Stimulated activated CD8-positive, alpha-beta memory T cell treated with anti-CD3 and anti-CD28 coated beads, Interleukin-7, amount 100 ng/mL, for 48 hours (primary cell): ENCODE data around the gene PCDH9.
"Not testable (repeated sequence)": the region's sequence is repeated elsewhere in the genome, so short reads cannot be mapped to it uniquely, and the experiment has no call there.

ENCODE experiments used
- DNase-seq, 2 donors: peaks; one replicate each; pipeline ENCODE4 v3.0.0-alpha.2; 2020; ENCODE audit warnings: low read depth in 1 of 2; ENCODE audit errors: extremely low read depth in 1 of 2

PCDH9 gene

DNA sequence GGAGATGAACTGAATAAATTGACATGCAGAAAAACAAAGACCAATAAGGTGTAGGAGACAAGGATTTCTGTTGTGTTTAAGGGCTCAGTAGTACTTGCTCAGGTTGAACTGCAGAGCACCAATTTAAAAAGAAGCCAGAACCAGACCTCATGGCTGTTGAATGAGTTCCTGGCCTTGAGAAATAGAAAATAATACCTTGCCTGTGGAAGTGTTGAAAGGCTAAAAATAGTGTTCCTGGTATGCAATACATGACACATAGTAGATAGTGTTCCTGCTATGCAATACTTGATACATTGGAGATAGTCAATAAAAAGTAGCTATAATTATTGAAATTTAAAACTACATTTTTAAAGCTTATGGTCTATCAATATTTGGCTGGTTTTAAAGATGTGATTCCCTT, 595.8 kb downstream of the PCDH9 start:
- no peak for DNase-seq

DNA sequence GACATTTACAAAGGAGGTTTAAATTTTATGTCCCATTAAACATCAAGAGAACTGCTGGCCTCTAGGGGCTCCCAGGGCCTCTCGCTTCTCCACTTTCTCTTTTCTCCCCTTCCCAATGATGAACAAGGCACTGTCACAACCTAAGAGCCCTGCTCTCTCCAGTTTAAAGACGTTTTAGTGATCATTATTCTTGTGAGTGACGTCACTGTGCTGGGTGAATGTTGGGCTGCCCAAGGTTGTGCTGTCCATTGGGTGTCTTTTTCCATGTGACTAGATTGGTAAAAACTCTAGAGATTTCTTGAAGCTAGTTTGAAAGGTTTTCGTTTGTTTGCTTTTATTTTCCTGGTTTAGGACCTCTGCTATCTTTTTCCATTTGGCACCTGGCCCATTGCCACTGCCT, 602.6 kb downstream of the PCDH9 start:
- DNase-seq = no peak

DNA sequence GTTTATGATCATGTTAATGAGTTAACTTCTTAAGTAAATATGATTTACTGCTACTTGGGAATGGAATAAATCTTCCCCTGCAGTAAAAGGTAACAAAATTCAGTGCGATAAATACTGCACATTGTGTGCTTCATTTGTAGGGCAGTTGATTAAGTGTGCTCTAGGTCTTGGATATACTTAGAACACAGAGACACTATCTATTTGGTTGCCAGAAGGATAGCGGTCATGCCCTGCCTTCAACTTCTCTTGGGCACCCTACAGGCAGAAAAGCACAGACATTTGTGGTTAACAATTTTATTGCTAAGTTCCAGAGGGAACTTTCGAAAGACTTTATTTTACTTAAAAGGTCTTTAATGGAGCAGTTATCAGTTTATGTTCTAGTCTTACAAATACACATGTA, 605.8 kb downstream of the PCDH9 start:
- DNase-seq = no peak

DNA sequence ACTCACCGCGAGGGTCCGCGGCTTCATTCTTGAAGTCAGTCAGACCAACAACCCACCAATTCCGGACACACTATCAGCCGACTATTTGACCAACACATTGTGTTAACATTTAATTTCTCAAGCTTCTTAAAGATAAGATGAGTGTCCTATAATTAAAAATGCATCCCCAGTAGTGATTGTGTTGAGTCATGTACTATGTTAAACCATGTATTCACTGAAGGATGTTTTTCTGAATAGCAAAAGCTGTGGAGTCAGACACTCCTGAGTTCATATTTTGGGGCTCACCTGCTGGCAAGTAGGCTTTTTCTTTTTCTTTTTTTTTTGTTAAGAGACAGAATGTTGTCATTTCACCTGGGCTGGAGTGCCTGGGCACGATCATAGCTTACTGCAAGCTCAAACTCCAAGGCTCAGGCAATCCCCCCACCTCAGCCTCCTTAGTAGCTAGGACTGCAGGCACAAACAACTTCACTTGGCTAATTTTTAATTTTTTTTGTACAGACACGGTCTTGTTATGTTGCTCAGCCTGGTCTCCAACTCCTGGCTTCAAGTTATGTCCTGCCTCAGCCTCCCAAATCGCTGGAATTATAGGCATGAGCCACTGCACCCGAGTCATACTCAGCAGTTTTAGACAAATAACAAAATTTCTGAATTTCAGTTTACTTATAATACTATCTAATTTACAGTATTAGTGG, 606.9 kb downstream of the PCDH9 start:
- no peak for DNase-seq

DNA sequence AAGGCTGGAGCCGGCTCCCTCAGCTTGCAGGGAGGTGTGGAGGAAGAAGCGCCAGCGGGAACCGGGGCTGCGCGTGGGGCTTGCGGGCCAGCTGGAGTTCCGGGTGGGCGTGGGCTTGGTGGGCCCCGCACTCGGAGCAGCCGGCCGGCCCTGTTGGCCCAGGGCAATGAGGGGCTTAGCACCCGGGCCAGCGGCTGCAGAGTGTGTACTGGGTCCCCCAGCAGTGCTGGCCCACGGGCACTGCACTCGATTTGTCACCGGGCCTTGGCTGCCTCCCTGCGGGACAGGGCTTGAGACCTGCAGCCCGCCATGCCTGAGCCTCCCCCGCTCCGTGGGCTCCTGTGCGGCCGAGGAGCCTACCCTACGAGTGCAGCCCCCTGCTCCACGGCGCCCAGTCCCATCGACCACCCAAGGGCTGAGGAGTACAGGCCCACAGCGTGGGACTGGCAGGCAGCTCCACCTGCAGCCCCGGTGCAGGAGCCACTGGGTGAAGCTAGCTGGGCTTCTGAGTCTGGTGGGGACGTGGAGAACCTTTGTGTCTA, 608.2 kb downstream of the PCDH9 start:
- DNase-seq = not testable (repeated sequence)

DNA sequence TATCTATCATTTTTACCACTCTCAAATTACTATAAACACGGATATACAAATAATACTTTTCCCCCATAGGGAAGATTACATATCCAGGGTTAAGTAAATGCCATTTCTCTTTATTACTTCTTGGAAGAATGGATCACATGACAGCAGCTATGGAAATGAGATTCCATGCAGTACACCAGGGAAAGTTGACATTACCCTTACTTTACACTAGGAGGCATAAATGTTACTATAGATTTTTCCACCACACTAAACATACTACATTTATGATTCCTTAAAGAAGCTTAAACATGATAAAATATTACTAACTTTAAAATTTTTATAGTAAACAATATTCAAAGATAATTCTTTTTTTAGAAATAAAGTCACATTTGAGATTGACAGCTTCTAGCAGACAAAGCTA, 611.4 kb downstream of the PCDH9 start:
- DNase-seq = no peak

DNA sequence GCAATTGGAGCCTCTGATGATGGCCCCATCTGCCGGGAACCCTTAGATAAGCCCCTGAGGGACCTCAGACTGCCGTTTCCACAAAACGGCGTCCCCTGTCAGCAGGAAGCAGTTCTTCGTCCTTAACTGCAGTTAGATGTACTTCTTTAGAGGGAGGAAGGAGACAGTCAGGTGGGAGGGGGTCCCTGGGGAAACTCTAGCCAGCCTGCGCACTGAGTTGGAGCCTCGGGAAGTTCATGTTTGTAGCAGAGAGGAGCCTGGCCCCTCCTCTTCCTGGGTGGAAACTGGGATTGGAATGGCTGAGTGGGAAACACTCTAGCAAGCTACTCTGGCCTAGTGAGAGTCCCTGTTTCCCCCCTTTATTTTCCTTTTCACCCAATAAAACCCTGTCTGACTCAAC, 612.4 kb downstream of the PCDH9 start:
- no peak for DNase-seq

DNA sequence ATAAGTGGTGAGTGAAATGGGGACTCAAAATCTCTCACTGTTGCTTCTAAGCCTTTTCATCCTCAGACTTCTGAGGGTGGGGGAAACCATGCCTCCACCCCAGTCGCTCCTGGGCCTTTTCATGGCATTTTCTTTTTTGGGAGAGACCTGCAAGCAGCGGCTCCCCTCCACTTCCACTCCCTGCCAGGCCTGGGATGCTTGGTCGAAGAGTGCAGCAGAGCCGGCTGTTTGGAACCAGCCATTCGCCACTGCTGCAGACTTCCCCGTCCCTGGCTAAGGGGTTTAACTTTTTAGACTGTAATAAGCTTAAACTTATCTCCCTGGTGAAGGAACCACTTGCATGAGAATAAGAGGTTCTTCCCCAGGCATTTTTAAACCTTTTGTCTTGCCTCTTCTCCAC, 617.2 kb downstream of the PCDH9 start:
- no peak for DNase-seq

DNA sequence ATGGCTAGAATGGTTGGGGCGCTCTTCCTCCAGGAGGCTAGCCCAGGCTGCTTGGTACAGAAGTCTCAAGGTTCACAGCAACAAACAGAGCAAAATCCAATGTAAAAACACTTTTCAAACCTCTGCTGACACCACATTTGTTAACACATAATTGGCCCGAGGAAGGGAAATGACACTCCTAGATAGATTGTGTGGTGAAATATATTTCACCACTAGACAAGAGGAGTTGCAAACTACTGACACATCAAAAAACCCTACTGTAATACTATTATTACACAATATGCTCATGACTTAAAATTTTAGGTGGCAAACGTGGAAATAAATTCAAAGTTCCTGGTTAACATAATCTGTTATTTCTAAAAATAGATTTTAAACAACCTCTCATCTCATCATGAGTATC, 643.6 kb downstream of the PCDH9 start:
- no peak for DNase-seq

DNA sequence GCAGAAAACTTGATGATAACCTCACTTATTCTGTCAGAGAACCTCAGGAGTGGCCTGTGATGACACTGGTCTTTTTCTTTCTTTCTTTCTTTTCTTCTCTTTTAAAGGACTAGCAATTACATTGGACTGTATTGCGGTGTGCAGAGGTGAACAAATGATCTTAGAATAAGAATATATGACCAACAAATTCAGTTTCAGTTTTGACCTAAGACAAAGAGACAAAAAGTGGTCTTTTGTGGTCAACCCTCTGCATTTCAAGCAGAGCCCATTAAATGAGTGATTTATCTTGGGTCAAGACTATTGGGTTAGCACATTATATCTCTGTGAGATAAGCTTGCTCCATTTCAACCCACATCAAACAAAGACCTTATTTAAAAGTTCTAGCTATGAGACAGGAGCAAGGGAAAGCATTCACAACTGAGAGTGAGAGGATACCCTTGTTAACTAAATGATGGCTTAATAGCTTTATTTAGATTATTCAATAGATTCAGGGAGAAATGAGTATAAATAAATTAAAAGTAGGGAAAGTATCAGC, 644.4 kb downstream of the PCDH9 start:
- DNase-seq = no peak

DNA sequence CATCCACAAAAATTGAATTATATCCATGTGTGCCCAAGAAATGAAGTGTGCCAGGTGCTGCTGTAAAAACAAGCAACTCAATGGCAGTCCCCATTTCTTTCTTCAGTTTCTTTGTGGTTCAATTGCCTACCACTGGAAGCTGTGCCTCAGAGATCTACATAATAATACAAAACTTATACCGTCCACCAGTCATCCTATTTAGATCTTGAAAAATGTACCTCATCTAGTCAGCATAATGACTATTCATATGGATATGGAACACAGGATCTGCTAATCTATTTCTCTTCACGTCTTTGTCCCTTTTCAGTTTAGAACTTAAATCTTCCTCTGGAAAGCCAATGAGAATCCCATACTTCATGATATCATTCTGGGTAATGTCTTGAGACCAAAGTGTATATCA, 648.5 kb downstream of the PCDH9 start:
- DNase-seq = no peak

DNA sequence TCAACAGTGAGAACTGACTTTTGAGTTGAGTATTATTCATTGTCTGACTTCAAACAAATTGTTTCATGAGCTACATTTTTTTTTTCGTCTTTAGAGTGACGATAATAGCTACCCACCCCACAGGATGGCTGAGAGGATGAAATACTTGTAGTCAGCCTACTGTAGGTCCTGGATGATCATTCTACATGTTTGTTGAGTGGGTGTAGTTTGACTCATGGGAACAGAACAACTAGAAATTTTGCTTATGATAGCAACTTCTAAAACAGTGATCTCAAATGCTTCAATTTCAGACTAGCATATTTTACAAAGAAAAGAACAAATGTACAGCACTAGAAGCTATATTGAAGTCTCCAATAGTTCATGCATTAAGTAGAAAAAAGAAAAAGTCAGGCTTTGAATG, 651.8 kb downstream of the PCDH9 start:
- DNase-seq = no peak

DNA sequence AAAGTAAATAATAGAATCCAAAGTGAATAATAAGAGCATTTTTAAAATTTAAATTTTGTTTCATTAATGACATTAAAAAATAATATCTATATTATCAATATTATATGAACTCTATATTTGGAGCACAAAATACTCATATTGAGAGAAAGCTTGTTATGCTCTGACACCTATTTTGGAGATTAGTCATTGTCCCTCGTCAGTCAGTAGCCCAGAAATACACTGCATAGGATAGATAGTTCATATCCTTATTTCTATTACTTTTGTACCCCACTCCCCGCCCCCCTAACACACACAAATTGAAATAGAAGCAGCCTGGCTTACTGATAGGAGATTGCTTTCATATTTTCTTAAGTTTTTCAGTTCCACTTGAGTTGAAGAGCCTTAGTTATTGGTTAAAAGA, 652.8 kb downstream of the PCDH9 start:
- no peak for DNase-seq

DNA sequence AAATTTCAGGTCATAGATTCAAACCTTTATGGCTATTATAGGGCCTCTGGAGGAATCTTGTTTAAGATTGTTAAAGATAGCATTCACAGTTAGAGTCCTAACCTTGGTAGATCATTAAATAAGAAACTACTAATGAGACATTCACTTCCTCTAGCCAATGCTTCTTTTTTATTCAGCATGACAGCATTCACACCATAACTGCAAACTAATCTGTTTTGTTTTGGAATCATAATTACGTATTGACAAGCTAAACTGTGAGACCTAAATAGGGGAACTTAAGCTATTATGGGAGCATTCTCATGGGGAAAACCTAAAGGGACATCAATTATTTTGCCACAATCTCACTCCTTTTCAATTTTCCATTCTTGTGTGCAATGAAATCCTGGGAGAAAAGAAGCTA, 653.8 kb downstream of the PCDH9 start:
- no peak for DNase-seq

DNA sequence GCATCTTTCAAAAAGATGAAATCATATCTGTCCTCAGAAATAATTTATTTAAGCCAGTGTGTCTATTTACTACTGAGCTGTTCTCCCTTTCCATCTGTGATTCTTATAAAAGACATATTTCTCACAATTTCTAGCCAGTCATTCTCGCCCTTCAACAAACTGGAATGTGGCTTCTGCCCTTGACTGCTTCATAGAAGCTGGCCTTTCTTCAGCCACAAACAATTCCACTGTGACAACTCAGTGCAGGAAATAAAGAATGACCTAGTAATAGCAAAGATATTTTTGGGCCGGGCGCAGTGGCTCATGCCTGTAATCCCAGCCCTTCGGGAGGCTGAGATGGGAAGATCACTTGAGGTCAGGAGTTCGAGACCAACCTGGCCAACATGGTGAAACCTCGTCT, 655.5 kb downstream of the PCDH9 start:
- no peak for DNase-seq

DNA sequence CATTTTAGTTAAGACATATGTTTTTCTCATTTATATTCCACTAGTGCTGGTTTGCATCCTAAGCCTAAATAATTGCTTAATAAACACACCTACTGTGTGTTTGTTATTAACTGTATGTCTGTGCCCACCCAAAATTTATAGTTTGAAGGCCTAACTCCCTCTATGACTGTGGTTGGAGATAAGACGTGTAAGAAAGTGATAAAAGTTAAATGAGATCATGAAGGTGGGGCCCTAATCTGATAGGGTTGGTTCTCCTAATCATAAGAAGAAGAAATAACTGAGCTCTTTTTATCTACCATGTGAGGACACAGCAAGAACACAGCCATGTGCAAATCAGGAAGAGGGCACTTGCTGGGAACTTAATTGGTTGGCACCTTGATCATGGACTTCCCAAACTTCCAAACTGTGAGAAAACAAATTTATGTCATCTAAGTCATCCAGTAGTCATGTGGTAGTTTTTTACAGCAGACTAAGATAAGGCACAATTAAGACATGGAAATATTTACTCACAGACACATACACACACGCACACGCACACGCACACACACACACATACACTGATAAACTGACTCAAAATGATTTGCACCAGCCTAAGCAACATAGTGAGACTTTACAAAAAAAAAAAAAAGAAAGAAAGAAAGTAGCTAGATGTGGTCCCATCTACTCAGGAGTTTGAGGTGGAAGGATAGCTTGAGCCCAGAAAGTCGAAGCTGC, 662.1 kb downstream of the PCDH9 start:
- no peak for DNase-seq

DNA sequence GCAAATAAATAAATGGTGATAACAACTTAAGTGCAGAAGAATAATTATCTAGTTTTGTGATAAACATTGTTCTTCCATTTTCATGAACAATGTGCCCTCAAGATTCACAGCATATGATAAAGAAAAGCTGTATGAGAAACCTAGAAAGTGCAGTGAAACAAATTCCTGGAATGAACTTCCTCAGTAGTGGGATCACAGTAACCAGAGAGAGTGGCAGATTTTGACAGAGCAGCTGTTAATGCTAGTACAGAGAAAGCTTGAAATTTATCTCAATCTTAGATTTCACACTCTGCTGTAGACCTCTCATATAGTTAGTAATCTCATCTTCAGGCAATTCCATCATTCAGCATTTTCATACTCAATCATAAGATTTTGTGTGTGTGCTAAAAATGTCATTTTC, 664.9 kb downstream of the PCDH9 start:
- no peak for DNase-seq

DNA sequence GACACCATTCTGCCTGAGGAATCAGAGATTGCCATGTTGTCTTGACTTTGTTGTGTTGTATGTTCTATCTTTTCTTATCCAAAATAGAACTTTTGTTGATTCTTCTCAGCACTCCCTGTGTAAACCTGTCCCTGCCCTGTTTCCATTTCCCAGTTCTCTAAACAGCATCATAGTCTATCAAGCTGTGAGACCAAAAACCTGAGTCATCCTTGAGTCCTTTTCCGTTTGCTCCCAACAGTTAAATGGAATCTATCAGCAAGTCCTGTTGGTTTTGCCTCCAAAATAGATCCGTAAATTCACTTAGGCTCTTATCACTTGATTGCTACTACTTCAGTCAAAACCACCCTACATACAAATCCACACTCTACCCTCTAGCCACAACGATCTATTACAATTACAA, 667.1 kb downstream of the PCDH9 start:
- DNase-seq = no peak

DNA sequence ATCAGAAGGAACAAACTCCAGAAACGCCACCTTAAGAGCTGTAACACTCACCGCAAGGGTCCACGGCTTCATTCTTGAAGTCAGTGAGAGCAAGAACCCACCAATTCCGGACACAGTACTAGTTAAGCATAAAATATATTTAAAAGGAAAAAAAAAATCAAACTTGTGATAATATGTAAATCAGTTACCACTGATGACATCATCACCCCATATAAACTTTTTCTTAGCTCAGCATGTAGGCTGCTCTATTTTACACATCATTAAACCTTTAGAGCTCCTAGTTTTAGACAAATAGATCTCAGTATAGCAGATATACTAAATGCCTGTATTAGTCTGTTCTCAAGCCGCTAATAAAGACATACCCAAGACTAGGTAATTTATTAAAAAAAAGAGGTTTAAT, 668.1 kb downstream of the PCDH9 start:
- DNase-seq = no peak

DNA sequence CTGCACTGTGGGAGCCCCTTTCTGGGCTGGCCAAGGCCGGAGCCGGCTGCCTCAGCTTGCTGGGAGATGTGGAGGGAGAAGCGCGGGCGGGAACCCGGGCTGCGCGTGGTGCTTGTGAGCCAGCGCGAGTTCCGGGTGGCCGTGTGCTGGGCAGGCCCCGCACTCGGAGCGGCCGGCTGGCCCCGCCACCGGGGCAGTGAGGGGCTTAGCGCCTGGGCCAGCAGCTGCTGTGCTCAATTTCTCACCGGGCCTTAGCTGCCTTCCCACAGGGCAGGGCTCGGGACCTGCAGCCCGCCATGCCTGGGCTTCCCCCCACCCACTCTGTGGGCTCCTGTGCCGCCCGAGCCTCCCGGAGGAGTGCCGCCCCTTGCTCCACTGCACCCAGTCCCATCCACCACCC, 669.1 kb downstream of the PCDH9 start:
- no peak for DNase-seq

DNA sequence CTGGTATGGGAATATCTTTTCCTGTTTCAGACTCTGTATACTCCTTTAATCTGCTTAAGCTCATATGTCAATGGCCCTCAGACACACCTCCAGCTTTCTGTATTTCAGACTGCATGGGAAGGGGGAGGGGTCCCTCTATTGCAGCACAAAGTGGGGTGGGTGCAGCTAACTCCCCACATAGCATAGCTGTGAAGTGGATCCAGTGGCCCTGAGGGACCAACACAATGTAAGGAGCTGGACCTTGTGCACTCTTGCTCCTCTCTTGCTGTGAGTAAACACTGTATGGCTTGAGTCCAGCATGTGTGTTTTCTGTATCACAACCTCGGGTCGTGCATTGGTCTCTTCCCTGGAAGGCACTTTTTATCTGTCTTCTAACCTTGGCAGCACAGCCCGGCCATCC, 669.9 kb downstream of the PCDH9 start:
- no peak for DNase-seq

DNA sequence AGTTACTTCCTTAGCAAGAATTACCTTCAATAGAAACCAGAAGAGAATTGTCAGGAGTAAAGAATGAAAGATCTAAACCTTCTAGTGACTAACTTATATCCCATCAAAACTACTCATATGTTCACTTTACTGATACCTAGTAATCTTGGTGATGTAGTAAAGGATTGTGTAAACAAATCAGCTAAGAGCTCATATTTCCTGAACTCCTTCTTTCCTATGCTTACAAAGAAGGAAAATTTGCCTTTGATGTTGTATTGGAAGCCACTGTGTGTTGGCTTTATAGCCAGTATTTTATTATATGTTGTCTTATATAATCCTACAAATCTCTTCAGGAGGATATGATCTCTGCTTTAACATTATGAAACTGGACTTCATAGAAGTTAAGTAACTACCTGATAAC, 671.0 kb downstream of the PCDH9 start:
- no peak for DNase-seq
